GM12864 (cell line): Measurements from ENCODE around the gene PPIL3.
"Not testable (repeated sequence)": the region's sequence is repeated elsewhere in the genome, so short reads cannot be mapped to it uniquely, and the experiment has no call there.

Experiments
- DNase-seq: peaks from one replicate; pipeline ENCODE4 v3.0.0-alpha.2; 2011; ENCODE audit warnings: low read depth
- H3K4me3 ChIP-seq: 2 replicates; pipeline ENCODE4 v1.5.1; 2011; ENCODE audit warnings: mild to moderate bottlenecking, low read depth, low read length, control low read depth
- CTCF ChIP-seq: IDR thresholded peaks from 2 replicates; pipeline ENCODE4 v1.5.1; 2011; ENCODE audit warnings: low read depth, mild to moderate bottlenecking, moderate library complexity, low read length, control low read depth, inconsistent platforms; ENCODE audit errors: missing control alignments

The PPIL3 gene

GRCh38 chr2:200905618-200906296 is 16.9 kb upstream of the PPIL3 start:
- H3K4me3 ChIP-seq, result no peak overlapping the region
- TF ChIP-seq CTCF, result peak; percentile 65
- DNase-seq, result no peak

GRCh38 chr2:200901459-200902072 is 12.7 kb upstream of the PPIL3 start:
- DNase-seq, result peak; percentile 77
- H3K4me3 ChIP-seq, result no peak overlapping the region
- peak; percentile 84 for TF ChIP-seq CTCF

- H3K4me3 ChIP-seq, result no peak overlapping the region
- TF ChIP-seq CTCF, result no peak
- no peak for DNase-seq
These were observed 10.6 kb upstream of the PPIL3 start for GRCh38 chr2:200899482-200899881.

GRCh38 chr2:200881715-200882249 is 7.1 kb downstream of the PPIL3 start:
- H3K4me3 ChIP-seq, DNase-seq: not testable (repeated sequence)

- no peak overlapping the region for H3K4me3 ChIP-seq
- no peak for TF ChIP-seq CTCF
- DNase-seq, result no peak
These were observed 10.5 kb downstream of the PPIL3 start for GRCh38 chr2:200878289-200878880.

- DNase-seq, result no peak
- H3K4me3 ChIP-seq, result no peak overlapping the region
- TF ChIP-seq CTCF, result no peak
These were observed 11.4 kb downstream of the PPIL3 start for GRCh38 chr2:200877443-200877842.

- no peak for TF ChIP-seq CTCF
- no peak overlapping the region for H3K4me3 ChIP-seq
- no peak for DNase-seq
These were observed 15.3 kb downstream of the PPIL3 start for GRCh38 chr2:200873560-200873959.
